ENCODE measurements around the gene AFG1L.

GRCh38 chr6:108364470-108364869 lies 69.6 kb downstream of the AFG1L start:
- TF ChIP-seq CTCF (conservative IDR thresholded peaks at IDR 0.05; ENCODE audit: low read depth in 2 of 2) = no peak
- TF ChIP-seq POLR2AphosphoS5 (IDR thresholded peaks at IDR 0.05; ENCODE audit: low read depth) = no peak
- TF ChIP-seq EZH2 (IDR thresholded peaks at IDR 0.05; ENCODE audit: low read depth, unreplicated experiment) = no peak
- TF ChIP-seq REST (IDR thresholded peaks at IDR 0.05; ENCODE audit: unreplicated experiment) = no peak
- TF ChIP-seq ZNF114 (CRISPR knock-in tag; IDR thresholded peaks at IDR 0.05) = no peak

Data from GM23338 (cell line).